Calu3 (cell line): ENCODE results near the gene RFC1. TPM values are rescaled to one million over a fixed set of nuclear protein-coding genes. Genes with fewer than 3 reads are reported as not detected.
"Not testable (repeated sequence)": the region's sequence is repeated elsewhere in the genome, so short reads cannot be mapped to it uniquely, and the experiment has no call there.

Source experiments
- BruUV-seq: library from RNA; stranded (reverse); fragments of 400-500 nt; replicated peaks from 2 replicates; lab custom pipeline; 2021; lab: Mats Ljungman, UMichigan
- CTCF ChIA-PET: fragments of 300-600 bp; sonication (Branson Sonifier 250); formaldehyde crosslinking; loops from one replicate; lab custom pipeline; 2022; ENCODE audit warnings: antibody characterized with exemption; lab: Charles Lee
- DNase-seq: peaks from one replicate; pipeline ENCODE4 v3.0.0; 2022
- H3K27ac Mint-ChIP-seq: one replicate; pipeline ENCODE4 v1.8.0; 2022; ENCODE audit warnings: mixed read lengths; ENCODE audit not compliant: unreplicated experiment
- H3K27me3 Mint-ChIP-seq: one replicate; pipeline ENCODE4 v1.8.0; 2022; ENCODE audit warnings: mixed read lengths; ENCODE audit not compliant: unreplicated experiment
- H3K36me3 Mint-ChIP-seq: one replicate; pipeline ENCODE4 v1.8.0; 2022; ENCODE audit warnings: mild to moderate bottlenecking, moderate library complexity, mixed read lengths; ENCODE audit not compliant: insufficient read depth, unreplicated experiment
- H3K4me1 Mint-ChIP-seq: one replicate; pipeline ENCODE4 v1.8.0; 2022; ENCODE audit warnings: mild to moderate bottlenecking, low read depth, mixed read lengths; ENCODE audit not compliant: unreplicated experiment
- H3K4me3 Mint-ChIP-seq: one replicate; pipeline ENCODE4 v1.8.0; 2022; ENCODE audit warnings: mild to moderate bottlenecking, low read depth, moderate library complexity, mixed read lengths; ENCODE audit not compliant: unreplicated experiment
- H3K9me3 Mint-ChIP-seq: one replicate; pipeline ENCODE4 v1.8.0; 2022; ENCODE audit warnings: low read depth, mixed read lengths; ENCODE audit not compliant: unreplicated experiment
- intact Hi-C: fragments of 100-400 bp; cut with micrococcal nuclease; formaldehyde crosslinking; loops from one replicate; pipeline ENCODE4 v1.10.0; 2022; ENCODE audit not compliant: unreplicated experiment
- total RNA-seq: library from RNA; stranded (reverse); gene quantifications from 2 replicates; pipeline ENCODE4 v1.2.3, GENCODE V29; 2022
- TF ChIP-seq, protein P1 (sequence below): fragments of 200-600 bp; IDR thresholded peaks from one replicate; pipeline ENCODE4 v1.8.0; 2022; ENCODE audit warnings: antibody characterized with exemption; ENCODE audit not compliant: unreplicated experiment

Gene RFC1
- total RNA-seq, 1 experiment from 2014 or later: 37.0 TPM

DNA sequence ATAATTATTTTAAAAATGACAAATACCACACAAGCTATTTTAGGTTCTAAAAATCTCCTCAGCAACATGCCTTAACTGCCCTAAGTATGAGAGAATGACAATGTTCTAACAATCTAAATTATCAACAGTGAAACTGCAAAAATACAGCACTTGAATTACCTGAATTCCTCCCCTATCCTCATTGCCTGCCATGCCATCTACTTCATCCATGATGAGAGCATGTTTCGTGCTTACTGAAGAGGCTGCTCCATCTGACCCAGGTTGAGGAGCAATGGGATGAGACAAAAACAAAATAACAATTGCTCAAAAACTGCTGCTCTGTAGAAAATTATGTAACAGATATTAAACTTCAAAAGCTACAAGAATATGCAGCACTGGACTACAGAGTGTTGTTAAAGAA lies 63.3 kb downstream of the RFC1 start:
- CTCF ChIA-PET: no interaction called here
- H3K27ac Mint-ChIP-seq: no peak overlapping the region
- BruUV-seq: no TSS peak
- no peak overlapping the region for H3K4me3 Mint-ChIP-seq
- TF ChIP-seq, protein P1, sequence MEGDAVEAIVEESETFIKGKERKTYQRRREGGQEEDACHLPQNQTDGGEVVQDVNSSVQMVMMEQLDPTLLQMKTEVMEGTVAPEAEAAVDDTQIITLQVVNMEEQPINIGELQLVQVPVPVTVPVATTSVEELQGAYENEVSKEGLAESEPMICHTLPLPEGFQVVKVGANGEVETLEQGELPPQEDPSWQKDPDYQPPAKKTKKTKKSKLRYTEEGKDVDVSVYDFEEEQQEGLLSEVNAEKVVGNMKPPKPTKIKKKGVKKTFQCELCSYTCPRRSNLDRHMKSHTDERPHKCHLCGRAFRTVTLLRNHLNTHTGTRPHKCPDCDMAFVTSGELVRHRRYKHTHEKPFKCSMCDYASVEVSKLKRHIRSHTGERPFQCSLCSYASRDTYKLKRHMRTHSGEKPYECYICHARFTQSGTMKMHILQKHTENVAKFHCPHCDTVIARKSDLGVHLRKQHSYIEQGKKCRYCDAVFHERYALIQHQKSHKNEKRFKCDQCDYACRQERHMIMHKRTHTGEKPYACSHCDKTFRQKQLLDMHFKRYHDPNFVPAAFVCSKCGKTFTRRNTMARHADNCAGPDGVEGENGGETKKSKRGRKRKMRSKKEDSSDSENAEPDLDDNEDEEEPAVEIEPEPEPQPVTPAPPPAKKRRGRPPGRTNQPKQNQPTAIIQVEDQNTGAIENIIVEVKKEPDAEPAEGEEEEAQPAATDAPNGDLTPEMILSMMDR: no peak
- no peaks in the 10 kb centered on the region for H3K27me3 Mint-ChIP-seq
- no peaks in the 10 kb centered on the region for H3K9me3 Mint-ChIP-seq
- no peaks in the 10 kb centered on the region for H3K4me1 Mint-ChIP-seq
- peaks cover 21% of the 10 kb centered on the region for H3K36me3 Mint-ChIP-seq
- no peak for DNase-seq
- intact Hi-C loops: no loop called here

DNA sequence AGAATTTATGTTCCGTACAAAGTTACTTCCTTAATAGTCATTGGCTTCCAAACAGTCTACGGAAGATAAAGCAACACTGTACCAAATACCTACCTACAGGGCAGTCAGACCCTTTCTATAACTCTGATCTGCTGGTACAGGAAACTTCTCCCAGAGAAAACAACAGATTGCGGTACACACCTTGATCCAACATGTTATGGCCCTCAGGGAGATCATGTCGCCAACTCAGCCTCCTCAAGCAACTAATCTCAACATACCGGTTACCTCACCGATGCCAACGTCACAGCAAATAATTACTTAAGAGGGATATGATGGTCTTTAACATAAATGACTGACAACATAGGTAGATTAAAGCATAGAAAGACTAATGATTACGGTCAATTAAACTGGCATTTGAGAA lies 70.4 kb downstream of the RFC1 start:
- Mint-ChIP-seq H3K4me1 (no peaks in the 10 kb centered on the region), H3K36me3 (peaks cover 23% of the 10 kb centered on the region), H3K9me3 (no peaks in the 10 kb centered on the region), H3K27me3 (no peaks in the 10 kb centered on the region), H3K4me3 (no peak overlapping the region), H3K27ac (no peak overlapping the region)
- DNase-seq: no peak
- intact Hi-C loops: no loop called here
- TF ChIP-seq, protein P1: no peak
- CTCF ChIA-PET: no interaction called here
- BruUV-seq: no TSS peak

DNA sequence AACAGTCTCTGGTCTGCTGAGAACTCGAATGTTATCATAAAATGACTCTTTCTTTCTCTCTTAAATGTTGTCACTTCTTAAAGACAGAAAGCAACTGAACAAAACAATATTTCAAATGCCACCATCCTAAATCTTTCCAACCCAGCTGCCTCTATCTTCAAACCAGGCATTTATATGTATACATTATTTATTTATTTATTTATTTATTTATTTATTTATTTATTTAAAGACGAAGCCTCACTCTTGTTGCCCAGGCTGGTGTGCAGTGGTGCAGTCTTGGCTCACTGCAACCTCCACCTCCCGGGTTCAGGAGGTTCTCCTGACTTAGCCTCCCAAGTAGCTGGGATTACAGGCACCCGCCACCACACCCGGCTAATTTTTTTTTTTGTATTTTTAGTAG lies 73.7 kb downstream of the RFC1 start:
- H3K4me1 Mint-ChIP-seq, DNase-seq, H3K9me3 Mint-ChIP-seq, H3K27ac Mint-ChIP-seq, H3K4me3 Mint-ChIP-seq, H3K27me3 Mint-ChIP-seq, CTCF ChIA-PET, intact Hi-C loops, BruUV-seq: not testable (repeated sequence)
- H3K36me3 Mint-ChIP-seq: peaks cover 16% of the 10 kb centered on the region

DNA sequence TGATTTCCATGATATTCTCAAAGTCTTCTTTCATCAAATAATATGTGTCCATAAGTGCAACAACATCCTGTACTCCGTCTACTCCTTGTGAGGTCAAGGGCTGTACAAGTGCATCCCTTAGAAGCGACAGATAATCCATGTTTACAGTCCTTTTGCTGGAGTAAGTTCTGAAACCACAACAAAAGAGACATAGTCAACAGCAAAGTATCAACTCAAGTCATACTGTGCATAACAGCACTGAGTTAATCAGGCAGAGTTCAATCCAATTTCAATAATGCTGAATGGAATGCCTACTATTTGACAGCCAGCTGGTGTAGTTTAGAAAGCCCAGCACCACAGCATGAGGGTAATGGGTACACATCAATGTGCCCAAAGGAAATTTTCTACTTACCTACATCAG lies 74.5 kb downstream of the RFC1 start:
- H3K27me3 Mint-ChIP-seq: no peaks in the 10 kb centered on the region
- no peaks in the 10 kb centered on the region for H3K4me1 Mint-ChIP-seq
- no peak for DNase-seq
- no peak overlapping the region for H3K27ac Mint-ChIP-seq
- TF ChIP-seq, protein P1: no peak
- H3K4me3 Mint-ChIP-seq: no peak overlapping the region
- BruUV-seq: no TSS peak
- intact Hi-C loops: no loop called here
- peaks cover 16% of the 10 kb centered on the region for H3K36me3 Mint-ChIP-seq
- no peaks in the 10 kb centered on the region for H3K9me3 Mint-ChIP-seq
- CTCF ChIA-PET: no interaction called here

DNA sequence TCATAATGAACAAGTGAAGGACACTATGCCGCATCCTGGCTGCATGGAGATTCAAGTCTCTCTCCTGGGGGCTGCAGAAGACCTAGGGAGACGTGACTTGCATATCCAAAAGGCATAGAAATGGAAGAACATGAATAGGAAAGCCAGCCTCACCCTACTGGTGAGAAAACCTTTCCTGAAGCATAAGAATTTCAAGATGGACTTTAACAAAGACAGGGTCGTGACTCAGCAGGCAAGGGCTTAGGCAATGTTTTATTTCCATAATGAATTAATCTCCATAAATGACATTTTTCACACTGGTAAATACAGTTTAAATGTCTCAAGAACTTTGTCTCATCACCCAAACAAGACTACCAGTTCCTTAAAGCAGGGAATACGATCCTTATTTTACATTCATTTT lies 78.9 kb downstream of the RFC1 start:
- H3K4me3 Mint-ChIP-seq: no peak overlapping the region
- H3K4me1 Mint-ChIP-seq: no peaks in the 10 kb centered on the region
- H3K27me3 Mint-ChIP-seq: no peaks in the 10 kb centered on the region
- no peak overlapping the region for H3K27ac Mint-ChIP-seq
- DNase-seq: no peak
- intact Hi-C loops: no loop called here
- no peaks in the 10 kb centered on the region for H3K9me3 Mint-ChIP-seq
- CTCF ChIA-PET: no interaction called here
- H3K36me3 Mint-ChIP-seq: peaks cover 13% of the 10 kb centered on the region
- BruUV-seq: no TSS peak
- TF ChIP-seq, protein P1: no peak
